Natural killer cell treated with Interleukin-12 subunit alpha and Interleukin-12 subunit beta and Interleukin-15 and Interleukin-18, amount 100 ng/mL, for 72 hours (primary cell): Measurements from ENCODE around the gene NSRP1. TPM values are rescaled to one million over a fixed set of nuclear protein-coding genes. Genes with fewer than 3 reads are reported as not detected.
"Not testable (repeated sequence)": the region's sequence is repeated elsewhere in the genome, so short reads cannot be mapped to it uniquely, and the experiment has no call there.

ENCODE experiments used
- ATAC-seq, 2 donors: fragments of 150-1000 bp; cut with Tn5 transposase in 1 of 2; sonication (Bioruptor Pico), chemical (Tn5 transposase) in 1 of 2; 2 replicates each; pipeline ENCODE4 v1.10.0; 2021
- DNase-seq: peaks from one replicate; pipeline ENCODE4 v3.0.0; 2022; ENCODE audit warnings: low spot score
- H3K27ac Mint-ChIP-seq, 2 donors: 1 replicate in 1 of 2; 2 replicates in 1 of 2; pipeline ENCODE4 v1.8.0; 2022; ENCODE audit warnings: mixed read lengths in 2 of 2, mild to moderate bottlenecking in 1 of 2, moderate library complexity in 1 of 2
- H3K27me3 Mint-ChIP-seq, 2 donors: 1 replicate in 1 of 2; 2 replicates in 1 of 2; pipeline ENCODE4 v1.8.0; 2022; ENCODE audit warnings: mixed read lengths in 2 of 2
- H3K36me3 Mint-ChIP-seq: one replicate; pipeline ENCODE4 v1.8.0; 2022; ENCODE audit warnings: mixed read lengths
- H3K4me1 Mint-ChIP-seq, 2 donors: 1 replicate in 1 of 2; 2 replicates in 1 of 2; pipeline ENCODE4 v1.8.0; 2022; ENCODE audit warnings: low read depth in 2 of 2, mixed read lengths in 2 of 2, mild to moderate bottlenecking in 1 of 2
- H3K4me3 Mint-ChIP-seq: one replicate; pipeline ENCODE4 v1.8.0; 2022; ENCODE audit warnings: mixed read lengths
- H3K9me3 Mint-ChIP-seq: 2 replicates; pipeline ENCODE4 v1.8.0; 2022; ENCODE audit warnings: mixed read lengths
- total RNA-seq, 2 donors: library from RNA; stranded (reverse); gene quantifications; one replicate each; pipeline ENCODE4 v1.2.3, GENCODE V29; 2022

NSRP1 gene
- total RNA-seq, 2 donors from 2014 or later, result 35.7 to 59.8 TPM

DNA sequence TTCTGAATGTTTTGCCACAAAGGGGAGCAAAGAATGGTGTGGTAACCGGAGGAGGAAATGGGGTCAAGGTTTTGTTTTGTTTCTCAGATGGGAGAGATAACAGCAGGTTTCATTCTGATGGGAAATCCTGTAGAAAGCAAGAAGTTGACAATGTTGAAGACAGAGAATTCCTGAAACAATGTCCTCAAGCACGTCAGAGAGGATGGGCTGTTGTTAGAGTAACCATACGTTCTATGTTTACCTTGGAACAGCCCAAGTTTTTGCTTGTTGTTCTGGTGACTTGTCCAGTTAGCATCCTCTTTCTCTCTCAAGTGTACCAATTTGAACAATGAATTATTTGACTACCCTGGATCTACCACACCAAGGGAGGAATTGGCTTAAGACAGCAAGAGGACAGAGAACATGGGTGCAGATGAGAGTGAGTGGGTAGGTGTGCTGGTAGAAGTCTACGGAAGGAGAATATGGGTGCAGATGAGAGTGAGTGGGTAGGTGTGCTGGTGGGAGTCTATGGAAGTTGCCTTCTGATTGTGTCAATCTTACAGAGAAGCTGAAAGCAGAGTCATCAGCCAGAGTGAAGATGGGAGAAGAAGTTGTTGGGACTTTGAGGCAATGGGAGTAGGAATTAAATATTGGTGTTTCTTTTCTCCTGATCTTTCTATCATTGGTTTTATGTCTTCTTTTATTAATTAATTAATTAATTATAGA is 14.8 kb upstream of the NSRP1 start:
- no peaks in the 10 kb centered on the region for H3K36me3 Mint-ChIP-seq
- no peak overlapping the region for H3K27ac Mint-ChIP-seq
- H3K9me3 Mint-ChIP-seq, result no peaks in the 10 kb centered on the region
- H3K27me3 Mint-ChIP-seq, result peaks cover 7 to 12% of the 10 kb centered on the region in 2 donors
- DNase-seq, result no peak
- ATAC-seq, result peak in 1 of 2 donors; percentile 34
- H3K4me3 Mint-ChIP-seq, result no peak overlapping the region
- H3K4me1 Mint-ChIP-seq, result peaks cover 6% of the 10 kb centered on the region in 2 donors

DNA sequence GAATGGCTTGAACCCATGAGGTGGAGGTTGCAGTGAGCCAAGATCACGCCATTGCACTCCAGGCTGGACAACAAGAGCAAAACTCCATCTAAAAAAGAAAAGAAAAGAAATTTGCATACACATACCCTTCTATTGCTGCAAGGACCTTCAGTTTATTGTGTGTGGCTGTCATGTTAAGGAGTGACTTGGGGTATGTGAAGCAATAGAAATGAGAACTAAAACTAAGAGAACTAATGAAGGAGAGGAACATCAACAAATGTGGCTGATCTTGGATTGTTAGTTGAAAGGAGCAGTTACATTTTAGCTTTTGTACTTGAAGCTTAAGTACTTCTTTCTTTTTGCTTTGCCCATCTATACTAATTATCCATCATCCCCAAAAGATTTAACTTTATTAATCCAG is 12.7 kb upstream of the NSRP1 start:
- Mint-ChIP-seq H3K27me3 (peaks cover 6 to 8% of the 10 kb centered on the region in 2 donors), H3K36me3 (no peaks in the 10 kb centered on the region), H3K9me3 (no peaks in the 10 kb centered on the region), H3K4me3 (no peak overlapping the region), H3K27ac (no peak overlapping the region), H3K4me1 (peaks cover 6% of the 10 kb centered on the region in 2 donors)
- no peak for ATAC-seq
- no peak for DNase-seq

DNA sequence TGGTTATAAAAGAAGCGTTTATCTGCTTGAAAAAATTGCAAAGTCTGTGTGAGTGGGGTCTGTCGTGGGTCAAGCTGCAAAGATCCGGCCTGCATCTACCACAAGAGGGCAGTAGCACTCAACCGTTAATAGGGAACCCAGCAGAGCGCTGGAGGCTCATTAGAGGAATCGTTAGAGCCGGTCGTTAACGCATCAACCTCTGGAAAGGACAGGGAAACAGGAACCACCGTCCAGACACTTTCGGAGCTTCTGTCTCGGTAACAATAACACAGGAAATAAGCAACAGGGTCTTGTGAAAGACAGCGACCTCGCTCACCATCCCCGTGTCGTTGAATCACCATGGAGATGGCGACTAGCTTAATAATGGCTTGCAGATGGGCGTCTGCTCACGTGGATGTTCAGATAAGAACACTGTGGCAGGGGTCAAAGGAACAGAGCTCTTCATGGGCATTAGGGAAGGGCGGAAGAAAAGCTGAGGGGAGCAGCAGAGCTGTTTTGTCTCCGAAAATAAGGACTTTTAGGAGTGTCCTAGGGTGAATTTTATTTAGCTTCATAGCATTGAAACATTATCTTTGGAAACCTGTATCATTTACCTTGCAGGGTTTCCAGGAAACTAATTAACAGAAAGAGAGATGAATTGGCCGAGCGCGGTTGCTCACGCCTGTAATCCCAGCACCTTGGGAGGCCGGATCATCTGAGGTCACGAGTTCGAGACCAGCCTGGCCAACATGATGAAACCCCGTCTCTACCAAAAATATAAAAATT is 11.9 kb upstream of the NSRP1 start:
- H3K4me1 Mint-ChIP-seq, result peaks cover 6% of the 10 kb centered on the region in 2 donors
- peak overlapping the region; percentile 84 for H3K4me3 Mint-ChIP-seq
- no peaks in the 10 kb centered on the region for H3K9me3 Mint-ChIP-seq
- H3K36me3 Mint-ChIP-seq, result no peaks in the 10 kb centered on the region
- H3K27me3 Mint-ChIP-seq, result peaks cover 8 to 15% of the 10 kb centered on the region in 2 donors
- ATAC-seq, result peak; percentile 90 to 94
- DNase-seq, result peak; percentile 81
- peak overlapping the region; percentile 42 to 67 for H3K27ac Mint-ChIP-seq

- H3K27me3 Mint-ChIP-seq, result peaks cover 4 to 12% of the 10 kb centered on the region in 2 donors
- no peaks in the 10 kb centered on the region for H3K9me3 Mint-ChIP-seq
- peaks cover 8% of the 10 kb centered on the region for H3K36me3 Mint-ChIP-seq
- DNase-seq (no peak), ATAC-seq (peak in 1 of 2 donors; percentile 46)
- peak overlapping the region; percentile 14 to 35 for H3K27ac Mint-ChIP-seq
- peak overlapping the region; percentile 14 for H3K4me3 Mint-ChIP-seq
- peaks cover 12 to 35% of the 10 kb centered on the region in 2 donors for H3K4me1 Mint-ChIP-seq
These were observed 3.8 kb upstream of the NSRP1 start for GRCh38 chr17:30112794-30113193.

- H3K9me3 Mint-ChIP-seq, result no peaks in the 10 kb centered on the region
- H3K36me3 Mint-ChIP-seq, result peaks cover 8% of the 10 kb centered on the region
- H3K27ac Mint-ChIP-seq, result peak overlapping the region; percentile 14 to 35
- DNase-seq, result no peak
- H3K27me3 Mint-ChIP-seq, result peaks cover 4 to 12% of the 10 kb centered on the region in 2 donors
- peak overlapping the region; percentile 14 for H3K4me3 Mint-ChIP-seq
- ATAC-seq, result peak; percentile 54 to 66
- H3K4me1 Mint-ChIP-seq, result peaks cover 14 to 39% of the 10 kb centered on the region in 2 donors
These were observed 3.4 kb upstream of the NSRP1 start for GRCh38 chr17:30113213-30113612.

DNA sequence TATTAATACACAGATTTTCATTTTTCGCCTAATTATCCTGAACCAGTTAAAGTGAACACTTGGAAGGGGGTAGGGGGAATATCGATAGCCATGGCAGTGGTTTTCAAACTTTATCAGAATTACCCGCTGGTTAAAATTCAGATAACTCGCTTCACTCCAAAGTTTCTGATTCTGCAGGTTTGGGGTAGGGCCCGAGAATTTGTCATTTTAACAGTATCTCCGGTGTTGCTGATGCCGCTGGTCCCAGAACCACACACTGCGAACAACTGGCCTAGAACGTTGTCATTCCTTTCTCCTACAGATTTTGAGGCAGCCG is 313 bp upstream of the NSRP1 start:
- H3K27ac Mint-ChIP-seq, result peak overlapping the region; percentile 96 to 98
- DNase-seq (no peak), ATAC-seq (no peak)
- peaks cover 27 to 55% of the 10 kb centered on the region in 2 donors for H3K4me1 Mint-ChIP-seq
- no peaks in the 10 kb centered on the region for H3K27me3 Mint-ChIP-seq
- H3K9me3 Mint-ChIP-seq, result no peaks in the 10 kb centered on the region
- H3K36me3 Mint-ChIP-seq, result peaks cover 16% of the 10 kb centered on the region
- H3K4me3 Mint-ChIP-seq, result peak overlapping the region; percentile 100

DNA sequence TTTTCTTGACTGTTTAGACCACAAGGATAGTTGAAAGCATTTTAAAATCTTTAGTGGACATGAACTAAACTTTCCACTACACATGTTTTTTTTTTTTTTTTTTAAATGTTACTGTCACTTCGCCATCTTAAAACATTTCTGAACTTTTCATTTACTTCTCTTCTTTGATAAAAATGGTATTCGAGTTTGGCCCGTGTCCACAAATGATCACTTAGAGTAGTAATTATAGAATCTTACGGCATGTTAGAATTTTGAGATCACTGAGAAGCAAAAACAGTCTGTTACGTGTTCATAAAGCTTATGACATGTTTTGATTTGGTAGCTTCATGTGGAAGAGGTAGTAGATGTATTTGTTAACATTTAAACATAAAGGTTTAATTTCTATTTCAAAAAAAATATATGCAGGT is 1.1 kb downstream of the NSRP1 start:
- peak overlapping the region; percentile 96 to 98 for H3K27ac Mint-ChIP-seq
- peak overlapping the region; percentile 100 for H3K4me3 Mint-ChIP-seq
- DNase-seq (no peak), ATAC-seq (no peak)
- H3K4me1 Mint-ChIP-seq, result peaks cover 29 to 56% of the 10 kb centered on the region in 2 donors
- H3K27me3 Mint-ChIP-seq, result no peaks in the 10 kb centered on the region
- no peaks in the 10 kb centered on the region for H3K9me3 Mint-ChIP-seq
- H3K36me3 Mint-ChIP-seq, result peaks cover 18% of the 10 kb centered on the region

GRCh38 chr17:30118635-30119034 is 2.0 kb downstream of the NSRP1 start:
- peak overlapping the region; percentile 100 for H3K4me3 Mint-ChIP-seq
- H3K36me3 Mint-ChIP-seq, result peaks cover 18% of the 10 kb centered on the region
- peaks cover 27 to 47% of the 10 kb centered on the region in 2 donors for H3K4me1 Mint-ChIP-seq
- DNase-seq, ATAC-seq, H3K9me3 Mint-ChIP-seq, H3K27me3 Mint-ChIP-seq: not testable (repeated sequence)
- H3K27ac Mint-ChIP-seq, result peak overlapping the region in 1 of 2 donors; percentile 96

GRCh38 chr17:30124273-30124796 is 7.7 kb downstream of the NSRP1 start:
- DNase-seq, result no peak
- Mint-ChIP-seq H3K4me3 (no peak overlapping the region), H3K9me3 (no peaks in the 10 kb centered on the region), H3K27ac (peak overlapping the region in 1 of 2 donors; percentile 23), H3K4me1 (peaks cover 25 to 27% of the 10 kb centered on the region in 2 donors), H3K27me3 (no peaks in the 10 kb centered on the region), H3K36me3 (peaks cover 15% of the 10 kb centered on the region)
- ATAC-seq, result no peak

- Mint-ChIP-seq H3K9me3 (no peaks in the 10 kb centered on the region), H3K4me1 (peaks cover 7 to 20% of the 10 kb centered on the region in 2 donors), H3K27ac (no peak overlapping the region), H3K27me3 (no peaks in the 10 kb centered on the region), H3K36me3 (peaks cover 5% of the 10 kb centered on the region), H3K4me3 (no peak overlapping the region)
- DNase-seq, result no peak
- no peak for ATAC-seq
These were observed 13.5 kb downstream of the NSRP1 start for GRCh38 chr17:30130121-30130520.

GRCh38 chr17:30132615-30133014 is 16.0 kb downstream of the NSRP1 start:
- ATAC-seq, result no peak

GRCh38 chr17:30133197-30133596 is 16.6 kb downstream of the NSRP1 start:
- Mint-ChIP-seq H3K4me3 (no peak overlapping the region), H3K36me3 (no peaks in the 10 kb centered on the region)

More at GRCh38 chr17:30132615-30133014, 16.0 kb downstream of the NSRP1 start:
- no peak for DNase-seq
- Mint-ChIP-seq H3K9me3 (no peaks in the 10 kb centered on the region), H3K4me3 (no peak overlapping the region), H3K36me3 (no peaks in the 10 kb centered on the region), H3K27ac (no peak overlapping the region), H3K4me1 (peaks cover 0 to 12% of the 10 kb centered on the region in 2 donors), H3K27me3 (no peaks in the 10 kb centered on the region)

GRCh38 chr17:30134551-30134950 is 17.9 kb downstream of the NSRP1 start:
- Mint-ChIP-seq H3K36me3 (no peaks in the 10 kb centered on the region), H3K4me1 (peaks cover 8 to 22% of the 10 kb centered on the region in 2 donors), H3K4me3 (no peak overlapping the region), H3K27me3 (no peaks in the 10 kb centered on the region), H3K27ac (no peak overlapping the region), H3K9me3 (no peaks in the 10 kb centered on the region)
- DNase-seq, result no peak
- no peak for ATAC-seq

More at GRCh38 chr17:30133197-30133596, 16.6 kb downstream of the NSRP1 start:
- peaks cover 5 to 16% of the 10 kb centered on the region in 2 donors for H3K4me1 Mint-ChIP-seq
- no peak for ATAC-seq
- no peak for DNase-seq
- no peak overlapping the region for H3K27ac Mint-ChIP-seq
- no peaks in the 10 kb centered on the region for H3K9me3 Mint-ChIP-seq
- H3K27me3 Mint-ChIP-seq, result no peaks in the 10 kb centered on the region

DNA sequence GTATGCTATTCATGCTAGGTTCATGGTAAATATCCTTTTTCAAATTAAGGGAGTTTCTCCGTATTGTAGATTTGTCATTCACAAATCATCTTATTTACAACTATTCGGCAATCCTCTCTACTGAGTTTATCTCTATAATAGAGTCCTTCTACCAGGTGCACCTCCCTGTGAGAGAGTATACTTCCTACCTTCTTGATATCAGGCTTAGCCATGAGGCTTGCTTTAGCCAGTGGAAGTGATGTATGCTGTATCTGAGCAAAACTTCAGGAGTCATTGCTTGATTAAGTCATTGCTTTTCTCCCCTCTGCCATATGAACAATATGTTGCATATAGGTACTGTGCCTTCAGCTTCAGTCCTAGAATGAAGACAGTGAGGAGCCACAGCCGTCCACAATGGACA is 20.5 kb downstream of the NSRP1 start:
- Mint-ChIP-seq H3K36me3 (no peaks in the 10 kb centered on the region), H3K27me3 (no peaks in the 10 kb centered on the region), H3K9me3 (no peaks in the 10 kb centered on the region), H3K4me3 (no peak overlapping the region), H3K4me1 (peaks cover 8 to 20% of the 10 kb centered on the region in 2 donors), H3K27ac (no peak overlapping the region)
- ATAC-seq (no peak), DNase-seq (no peak)
